CD8-positive, alpha-beta memory T cell (primary cell): ENCODE measurements around the gene ST3GAL4. TPM values are rescaled to one million over a fixed set of nuclear protein-coding genes. Genes with fewer than 3 reads are reported as not detected.
A peak's percentile ranks its signal among the peaks of the same experiment; 100 is the strongest.
"Not testable (repeated sequence)": the region's sequence is repeated elsewhere in the genome, so short reads cannot be mapped to it uniquely, and the experiment has no call there.

ENCODE experiments used
- CTCF ChIA-PET: fragments of 350-600 bp; sonication (Branson Sonifier 250); formaldehyde crosslinking; loops from one replicate; lab custom pipeline; 2021; ENCODE audit warnings: antibody characterized with exemption; lab: Charles Lee
- POLR2A ChIA-PET: fragments of 350-600 bp; sonication (Branson Sonifier 250); formaldehyde crosslinking; loops from one replicate; lab custom pipeline; 2021; ENCODE audit warnings: antibody characterized with exemption; lab: Charles Lee
- DNase-seq, 5 donors: peaks; one replicate each; pipeline versions ENCODE4 v3.0.0 to v3.0.0-alpha.2; 2020 to 2022; ENCODE audit warnings: mixed read lengths in 1 of 5
- H3K27ac ChIP-seq: one replicate; pipeline ENCODE4 v1.7.0; 2013; ENCODE audit warnings: low read depth, mild to moderate bottlenecking, low read length, moderate library complexity
- H3K27me3 ChIP-seq: 2 replicates; pipeline ENCODE4 v1.7.0; 2013; ENCODE audit warnings: low read length, mild to moderate bottlenecking; ENCODE audit not compliant: insufficient read depth, poor library complexity, severe bottlenecking
- H3K36me3 ChIP-seq: 2 replicates; pipeline ENCODE4 v1.7.0; 2013; ENCODE audit warnings: mild to moderate bottlenecking, low read length, moderate library complexity; ENCODE audit not compliant: insufficient read depth
- H3K4me1 ChIP-seq: 2 replicates; pipeline ENCODE4 v1.7.0; 2013; ENCODE audit warnings: mild to moderate bottlenecking, low read length, moderate library complexity; ENCODE audit not compliant: insufficient read depth
- H3K4me3 ChIP-seq: 2 replicates; pipeline ENCODE4 v1.7.0; 2013; ENCODE audit warnings: mild to moderate bottlenecking, low read length
- H3K9me3 ChIP-seq: 2 replicates; pipeline ENCODE4 v1.7.0; 2013; ENCODE audit warnings: mild to moderate bottlenecking, low read length
- H3K27ac Mint-ChIP-seq, 8 donors: one replicate each; pipeline ENCODE4 v1.8.0; 2020 to 2021; ENCODE audit warnings: mixed read lengths in 8 of 8, mild to moderate bottlenecking in 6 of 8, inconsistent platforms in 3 of 8, moderate library complexity in 3 of 8
- H3K27me3 Mint-ChIP-seq, 2 donors: one replicate each; pipeline ENCODE4 v1.8.0; 2020 to 2021; ENCODE audit warnings: mixed read lengths in 2 of 2, mild to moderate bottlenecking in 1 of 2, moderate library complexity in 1 of 2
- H3K36me3 Mint-ChIP-seq, 3 donors: one replicate each; pipeline ENCODE4 v1.8.0; 2020 to 2021; ENCODE audit warnings: mixed read lengths in 3 of 3, inconsistent platforms in 1 of 3, mild to moderate bottlenecking in 1 of 3
- H3K4me1 Mint-ChIP-seq, 3 donors: one replicate each; pipeline ENCODE4 v1.8.0; 2020 to 2021; ENCODE audit warnings: mixed read lengths in 3 of 3, inconsistent platforms in 1 of 3, mild to moderate bottlenecking in 1 of 3
- H3K4me3 Mint-ChIP-seq, 7 donors: one replicate each; pipeline ENCODE4 v1.8.0; 2020 to 2021; ENCODE audit warnings: mixed read lengths in 7 of 7, mild to moderate bottlenecking in 6 of 7, moderate library complexity in 4 of 7, inconsistent platforms in 2 of 7
- H3K9me3 Mint-ChIP-seq, 5 donors: one replicate each; pipeline ENCODE4 v1.8.0; 2020 to 2022; ENCODE audit warnings: mixed read lengths in 5 of 5, mild to moderate bottlenecking in 3 of 5, moderate library complexity in 2 of 5, inconsistent platforms in 1 of 5
- polyA plus RNA-seq: library from polyadenylated mRNA; unstranded; fragments of 300-500 nt; fragmentation: Illumina TruSeq; gene quantifications from one replicate; pipeline ENCODE4 v1.2.3, GENCODE V29; 2021
- total RNA-seq, 2 experiments: library from RNA; stranded (reverse); gene quantifications; one replicate each; pipeline ENCODE4 v1.2.3, GENCODE V29; 2021

The ST3GAL4 gene, protein sequence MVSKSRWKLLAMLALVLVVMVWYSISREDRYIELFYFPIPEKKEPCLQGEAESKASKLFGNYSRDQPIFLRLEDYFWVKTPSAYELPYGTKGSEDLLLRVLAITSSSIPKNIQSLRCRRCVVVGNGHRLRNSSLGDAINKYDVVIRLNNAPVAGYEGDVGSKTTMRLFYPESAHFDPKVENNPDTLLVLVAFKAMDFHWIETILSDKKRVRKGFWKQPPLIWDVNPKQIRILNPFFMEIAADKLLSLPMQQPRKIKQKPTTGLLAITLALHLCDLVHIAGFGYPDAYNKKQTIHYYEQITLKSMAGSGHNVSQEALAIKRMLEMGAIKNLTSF
- total RNA-seq = 10 to 100 TPM; 11.0 to 12.5 TPM
- polyA plus RNA-seq = 8.3 TPM

DNA sequence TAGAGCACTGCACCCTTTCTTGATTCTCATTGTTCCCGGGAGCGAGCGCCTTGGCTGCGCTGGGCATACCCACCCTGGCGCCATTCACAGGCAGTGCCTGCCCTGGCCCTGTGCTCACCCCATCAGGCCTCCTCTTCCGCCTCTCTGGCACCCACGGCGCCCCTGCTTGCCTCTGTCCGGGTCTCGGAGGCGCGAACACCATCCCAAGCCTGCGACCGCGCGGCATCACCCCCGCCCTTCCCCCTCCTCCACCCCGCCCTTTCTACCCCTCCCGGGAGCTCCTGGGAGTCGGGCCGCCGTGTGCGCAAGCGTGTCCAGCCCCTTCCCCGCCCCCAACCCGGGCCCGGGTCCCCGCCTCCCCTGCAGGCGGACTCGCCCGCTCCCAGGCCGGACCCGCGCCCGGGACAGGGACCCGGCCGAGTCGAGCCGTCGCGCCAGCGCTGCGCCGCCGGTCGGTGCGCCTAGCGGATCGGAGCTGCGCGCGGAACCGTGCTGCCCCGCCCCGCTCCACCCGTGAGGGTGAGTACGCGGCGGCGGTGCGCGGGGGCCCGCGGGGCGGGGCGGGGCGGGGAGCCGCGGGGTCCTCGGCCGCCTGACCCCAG is at the start of gene ST3GAL4:
Gene ST3GAL4, plus strand, starts transcription at position 363 of the 602 bp plus-strand sequence. CDS start 50,470 bp downstream, outside the sequence.
- peaks cover 0 to 2% of the 10 kb centered on the region in 2 donors for H3K27me3 Mint-ChIP-seq
- Histone ChIP-seq H3K27me3 (no peaks in the 10 kb centered on the region), H3K36me3 (no peaks in the 10 kb centered on the region), H3K9me3 (no peaks in the 10 kb centered on the region), H3K27ac (peak within 1 kb of the TSS; percentile 54), H3K4me3 (peak within 1 kb of the TSS; percentile 86), H3K4me1 (peaks cover 21% of the 10 kb centered on the region)
- peak within 1 kb of the TSS; percentile 88 to 97 (median 90) for H3K4me3 Mint-ChIP-seq
- no peaks in the 10 kb centered on the region for H3K9me3 Mint-ChIP-seq
- DNase-seq = peak; percentile 37 to 69 (median 54)
- CTCF ChIA-PET = interaction anchor here (1.2 kb wide), 1 partner anchor 125 kb away, joined by 3 read pairs; no protein-coding TSS in a partner anchor
- POLR2A ChIA-PET = interaction anchor here (0.5 to 1.7 kb wide), 4 partner anchors 52 to 138 kb away, joined by 3 to 5 read pairs (median 4); partner anchors contain the start of genes DCPS, FOXRED1 and SRPRA
- H3K4me1 Mint-ChIP-seq = peaks cover 31 to 47% (median 32%) of the 10 kb centered on the region in 3 donors
- peak within 1 kb of the TSS; percentile 67 to 93 (median 86) for H3K27ac Mint-ChIP-seq
- H3K36me3 Mint-ChIP-seq = peaks cover 0 to 3% (median 0%) of the 10 kb centered on the region in 3 donors

DNA sequence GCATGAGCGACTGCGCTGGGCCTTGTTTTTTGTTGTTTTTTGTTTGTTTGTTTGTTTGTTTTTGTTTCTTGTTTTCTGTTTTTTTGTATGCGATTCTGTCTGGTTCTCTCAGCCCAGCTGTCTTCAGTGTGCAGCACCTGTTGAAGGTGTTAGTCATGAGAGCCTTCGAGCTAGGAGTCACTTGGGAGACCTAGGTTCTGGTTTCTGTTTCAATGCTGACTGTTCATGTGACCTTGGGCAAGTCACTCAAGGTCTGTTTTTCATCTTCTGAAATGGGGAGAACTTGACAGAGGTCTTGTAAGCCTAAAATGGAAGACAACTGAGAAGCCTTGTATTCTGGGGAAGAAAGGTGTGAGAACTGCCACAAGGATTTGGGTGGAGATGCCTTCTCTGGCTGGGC is 49.8 kb upstream of the ST3GAL4 start:
- peaks cover 35 to 60% (median 53%) of the 10 kb centered on the region in 3 donors for H3K4me1 Mint-ChIP-seq
- POLR2A ChIA-PET = no interaction called here
- peak overlapping the region; percentile 46 to 99 (median 80) for H3K4me3 Mint-ChIP-seq
- H3K27me3 Mint-ChIP-seq = no peaks in the 10 kb centered on the region
- no peaks in the 10 kb centered on the region for H3K9me3 Mint-ChIP-seq
- Histone ChIP-seq H3K27ac (no peak overlapping the region), H3K27me3 (no peaks in the 10 kb centered on the region), H3K9me3 (no peaks in the 10 kb centered on the region), H3K36me3 (peaks cover 9% of the 10 kb centered on the region), H3K4me3 (no peak overlapping the region), H3K4me1 (peaks cover 32% of the 10 kb centered on the region)
- DNase-seq = no peak
- CTCF ChIA-PET = interaction anchor here (1.1 to 1.3 kb wide), 2 partner anchors 11 to 13 kb away, joined by 3 read pairs; no protein-coding TSS in a partner anchor
- H3K36me3 Mint-ChIP-seq = peaks cover 0 to 46% (median 7%) of the 10 kb centered on the region in 3 donors
- peak overlapping the region in 7 of 8 donors; percentile 45 to 92 (median 79) for H3K27ac Mint-ChIP-seq

DNA sequence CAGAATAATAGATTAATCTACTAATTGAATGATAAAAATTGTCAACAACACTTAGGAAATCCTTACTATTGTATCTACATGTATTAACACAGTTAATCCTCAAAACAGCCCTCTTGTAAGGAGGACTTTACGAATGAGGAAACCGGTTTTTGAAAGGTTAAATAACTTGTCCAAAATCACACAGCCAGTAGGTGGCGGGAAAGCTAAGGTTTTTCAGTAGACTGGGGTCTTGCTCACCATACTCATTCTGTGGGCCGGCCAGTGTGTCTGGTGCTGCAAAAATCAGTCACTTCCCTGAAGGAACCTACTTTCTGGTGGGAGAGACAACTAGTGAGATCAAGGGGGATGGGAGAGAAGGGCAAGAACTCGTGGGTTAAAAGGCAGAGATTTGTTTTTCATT is 47.8 kb upstream of the ST3GAL4 start:
- H3K27me3 ChIP-seq = no peaks in the 10 kb centered on the region
- POLR2A ChIA-PET = no interaction called here

DNA sequence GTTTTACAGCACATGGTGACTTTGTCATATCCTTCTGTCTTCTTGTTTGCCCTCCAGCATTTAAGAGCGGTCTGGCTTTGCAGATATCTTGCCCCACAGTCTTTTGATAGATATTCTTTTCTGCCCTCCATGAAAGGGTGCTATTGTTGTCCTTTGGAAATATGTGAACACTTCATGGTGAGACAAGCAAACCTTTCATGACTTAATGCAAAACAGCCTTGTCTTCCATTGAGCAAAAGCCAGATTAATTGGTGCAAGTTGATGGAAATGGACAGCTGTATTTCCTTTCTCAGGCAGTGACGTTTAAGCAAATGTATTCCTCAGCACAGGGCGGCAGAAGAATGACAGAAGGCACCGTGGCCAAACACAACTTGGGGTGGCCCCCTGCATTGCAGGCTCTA is 47.2 kb upstream of the ST3GAL4 start:
- H3K9me3 Mint-ChIP-seq = no peaks in the 10 kb centered on the region
- peaks cover 0 to 63% (median 7%) of the 10 kb centered on the region in 3 donors for H3K36me3 Mint-ChIP-seq
- H3K4me1 ChIP-seq = peaks cover 28% of the 10 kb centered on the region
- H3K27ac Mint-ChIP-seq = peak overlapping the region in 4 of 8 donors; percentile 13 to 70 (median 48)
- H3K36me3 ChIP-seq = peaks cover 9% of the 10 kb centered on the region
- POLR2A ChIA-PET = no interaction called here
- no peak overlapping the region for H3K4me3 Mint-ChIP-seq
- no peak for DNase-seq
- no peaks in the 10 kb centered on the region for H3K9me3 ChIP-seq
- H3K27me3 ChIP-seq = no peaks in the 10 kb centered on the region
- no peak overlapping the region for H3K4me3 ChIP-seq
- no peaks in the 10 kb centered on the region for H3K27me3 Mint-ChIP-seq
- H3K4me1 Mint-ChIP-seq = peaks cover 39 to 62% (median 54%) of the 10 kb centered on the region in 3 donors
- H3K27ac ChIP-seq = no peak overlapping the region
- CTCF ChIA-PET = no interaction called here

More for the DNA sequence above, 47.8 kb upstream of the ST3GAL4 start:
- no peaks in the 10 kb centered on the region for H3K27me3 Mint-ChIP-seq
- H3K36me3 ChIP-seq = peaks cover 9% of the 10 kb centered on the region
- CTCF ChIA-PET = no interaction called here
- H3K4me1 Mint-ChIP-seq = peaks cover 43 to 68% (median 60%) of the 10 kb centered on the region in 3 donors
- H3K27ac Mint-ChIP-seq = peak overlapping the region in 5 of 8 donors; percentile 21 to 70 (median 64)
- no peak overlapping the region for H3K4me3 ChIP-seq
- no peaks in the 10 kb centered on the region for H3K9me3 ChIP-seq
- peak overlapping the region in 1 of 7 donors; percentile 72 for H3K4me3 Mint-ChIP-seq
- DNase-seq = no peak
- peaks cover 34% of the 10 kb centered on the region for H3K4me1 ChIP-seq
- no peak overlapping the region for H3K27ac ChIP-seq
- peaks cover 0 to 58% (median 7%) of the 10 kb centered on the region in 3 donors for H3K36me3 Mint-ChIP-seq
- no peaks in the 10 kb centered on the region for H3K9me3 Mint-ChIP-seq

DNA sequence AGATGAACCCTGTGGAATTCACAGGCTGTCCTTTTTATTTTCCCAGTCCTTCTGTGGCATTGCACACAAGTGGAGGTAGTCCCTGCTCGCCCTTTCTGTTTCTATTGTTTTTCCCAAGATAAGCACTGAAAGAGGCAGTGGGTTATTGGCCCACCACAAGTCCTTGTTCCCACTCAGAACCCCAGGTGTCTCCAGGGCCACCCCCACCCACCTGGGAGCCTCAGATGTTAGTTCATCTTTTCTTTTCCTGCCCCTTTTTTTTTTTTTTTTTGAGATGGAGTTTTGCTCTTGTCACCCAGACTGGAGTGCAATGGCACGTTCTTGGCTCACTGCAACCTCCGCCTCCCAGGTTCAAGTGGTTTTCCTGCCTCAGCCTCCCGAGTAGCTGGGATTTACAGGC is 46.7 kb upstream of the ST3GAL4 start:
- not testable (repeated sequence) for H3K4me3 Mint-ChIP-seq, H3K27me3 Mint-ChIP-seq, H3K27me3 ChIP-seq, H3K4me3 ChIP-seq, H3K27ac ChIP-seq, H3K36me3 ChIP-seq, H3K9me3 Mint-ChIP-seq, H3K9me3 ChIP-seq, DNase-seq
- peaks cover 26% of the 10 kb centered on the region for H3K4me1 ChIP-seq
- H3K36me3 Mint-ChIP-seq = peaks cover 0 to 64% (median 7%) of the 10 kb centered on the region in 3 donors
- ChIA-PET CTCF (interaction anchor here (0.7 to 3.0 kb wide), 3 partner anchors 8 to 10 kb away, joined by 3 to 14 read pairs (median 6); no protein-coding TSS in a partner anchor), POLR2A (interaction anchor here (0.7 kb wide), 1 partner anchor 27 kb away, joined by 9 read pairs; no protein-coding TSS in a partner anchor)
- H3K27ac Mint-ChIP-seq = peak overlapping the region in 1 of 8 donors; percentile 85
- peaks cover 37 to 59% (median 50%) of the 10 kb centered on the region in 3 donors for H3K4me1 Mint-ChIP-seq

DNA sequence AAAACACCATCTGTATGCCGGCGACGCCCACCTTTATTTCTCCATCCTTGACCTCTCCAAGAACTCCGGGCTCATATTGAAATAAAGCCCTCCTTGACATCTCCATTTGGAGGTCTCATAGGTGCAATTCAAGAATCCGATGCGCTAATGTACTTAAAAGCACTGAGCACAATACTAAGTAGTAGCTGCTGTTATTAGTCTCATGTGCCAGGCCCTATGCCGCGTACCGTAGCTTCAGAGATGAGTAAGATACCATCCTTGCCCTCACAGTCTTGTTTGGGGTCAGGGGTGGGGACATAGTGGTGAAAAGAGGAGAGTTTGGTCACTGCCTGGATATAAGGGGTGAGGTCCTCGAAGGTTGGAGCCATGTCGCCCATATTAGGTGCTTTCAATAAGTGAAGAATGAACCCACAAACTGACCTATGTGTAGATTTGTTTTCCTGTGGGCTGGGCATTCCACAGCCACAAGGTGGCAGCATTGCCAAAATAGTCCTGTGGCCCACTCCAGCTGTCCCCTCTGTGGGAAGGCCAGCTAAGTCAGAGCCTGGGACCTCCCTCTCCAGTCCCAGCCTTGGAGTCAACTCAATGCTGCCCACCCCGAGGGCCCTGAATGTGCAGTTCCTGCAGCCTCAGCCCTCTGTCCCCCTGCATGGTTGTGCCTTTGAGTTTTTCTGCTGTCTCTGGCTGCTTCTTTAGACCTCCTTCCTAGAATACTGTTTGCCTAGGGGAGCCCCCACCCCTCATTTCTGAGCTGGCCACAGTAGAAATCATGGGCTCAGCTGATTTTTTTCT is 45.1 kb upstream of the ST3GAL4 start:
- Mint-ChIP-seq H3K4me3 (peak overlapping the region in 1 of 7 donors; percentile 12), H3K9me3 (no peaks in the 10 kb centered on the region), H3K4me1 (peaks cover 29 to 47% (median 39%) of the 10 kb centered on the region in 3 donors), H3K36me3 (peaks cover 7 to 68% (median 14%) of the 10 kb centered on the region in 3 donors), H3K27me3 (no peaks in the 10 kb centered on the region), H3K27ac (peak overlapping the region in 5 of 8 donors; percentile 11 to 69 (median 35))
- no peaks in the 10 kb centered on the region for H3K9me3 ChIP-seq
- H3K4me1 ChIP-seq = peaks cover 19% of the 10 kb centered on the region
- H3K27me3 ChIP-seq = no peaks in the 10 kb centered on the region
- peaks cover 9% of the 10 kb centered on the region for H3K36me3 ChIP-seq
- CTCF ChIA-PET = interaction anchor here (0.6 to 3.0 kb wide), 18 partner anchors 9 to 419 kb away, joined by 3 to 39 read pairs (median 4); partner anchors contain the start of gene TIRAP
- POLR2A ChIA-PET = interaction anchor here (1.0 kb wide), 1 partner anchor 170 kb away, joined by 4 read pairs; no protein-coding TSS in a partner anchor
- peak; percentile 41 to 70 (median 45) for DNase-seq
- no peak overlapping the region for H3K27ac ChIP-seq
- no peak overlapping the region for H3K4me3 ChIP-seq

DNA sequence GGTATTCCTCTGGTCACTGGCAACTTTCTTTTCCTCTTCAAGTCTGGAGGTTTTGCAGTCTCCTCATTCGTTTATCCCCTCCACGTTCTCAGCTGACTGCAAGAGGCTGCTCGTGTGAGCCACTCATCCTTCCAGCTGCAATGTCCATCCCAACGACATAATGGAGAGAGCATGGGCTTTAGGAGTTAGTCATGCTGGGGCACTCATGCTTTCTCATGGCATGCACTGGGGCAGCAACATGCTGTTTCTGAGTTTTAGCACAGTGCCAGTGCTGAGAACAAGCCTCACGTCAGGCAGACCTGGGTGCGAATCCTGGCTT is 44.5 kb upstream of the ST3GAL4 start:
- H3K27me3 ChIP-seq = no peaks in the 10 kb centered on the region
- H3K27ac ChIP-seq = no peak overlapping the region
- Mint-ChIP-seq H3K4me1 (peaks cover 25 to 42% (median 35%) of the 10 kb centered on the region in 3 donors), H3K27ac (peak overlapping the region in 2 of 8 donors; percentile 35 to 42), H3K4me3 (peak overlapping the region in 1 of 7 donors; percentile 12), H3K27me3 (no peaks in the 10 kb centered on the region), H3K36me3 (peaks cover 10 to 67% (median 14%) of the 10 kb centered on the region in 3 donors), H3K9me3 (peaks cover 0 to 1% (median 0%) of the 10 kb centered on the region in 5 donors)
- CTCF ChIA-PET = interaction anchor here (0.6 to 3.0 kb wide), 15 partner anchors 8 to 419 kb away, joined by 3 to 39 read pairs (median 4); partner anchors contain the start of gene TIRAP
- H3K36me3 ChIP-seq = peaks cover 9% of the 10 kb centered on the region
- no peak for DNase-seq
- no peaks in the 10 kb centered on the region for H3K9me3 ChIP-seq
- peaks cover 14% of the 10 kb centered on the region for H3K4me1 ChIP-seq
- no peak overlapping the region for H3K4me3 ChIP-seq
- POLR2A ChIA-PET = interaction anchor here (1.0 kb wide), 1 partner anchor 170 kb away, joined by 4 read pairs; no protein-coding TSS in a partner anchor
